22Rv1 (cell line): ENCODE results near the gene TCF25.

Experiments used
- CTCF ChIP-seq: fragments of 450-650 bp; IDR thresholded peaks from 2 replicates; pipeline ENCODE4 v1.5.1; 2017; ENCODE audit warnings: mild to moderate bottlenecking
- ZFX ChIP-seq: fragments of 450-650 bp; IDR thresholded peaks from 2 replicates; pipeline ENCODE4 v1.6.1; 2017; ENCODE audit warnings: antibody characterized with exemption, borderline replicate concordance

DNA sequence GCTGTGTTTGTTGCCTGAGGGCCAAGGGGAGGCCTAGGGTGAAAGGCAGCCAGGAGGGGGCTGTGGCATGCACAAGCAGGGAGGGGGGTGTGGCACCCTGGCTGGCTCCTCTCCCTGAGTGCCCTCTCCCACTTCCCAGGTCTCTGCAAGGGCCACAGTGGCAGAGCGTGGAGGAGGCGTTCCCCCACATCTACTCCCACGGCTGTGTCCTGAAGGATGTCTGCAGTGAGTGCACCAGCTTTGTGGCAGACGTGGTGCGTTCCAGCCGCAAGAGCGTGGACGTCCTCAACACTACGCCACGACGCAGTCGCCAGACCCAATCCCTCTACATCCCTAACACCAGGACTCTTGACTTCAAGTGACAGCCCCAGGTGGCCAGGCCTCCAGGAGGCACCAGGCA is 3.5 kb upstream of the TCF25 start:
- no peak for TF ChIP-seq CTCF
- TF ChIP-seq ZFX: no peak
